ENCODE data around the gene FERMT3.

- TF ChIP-seq ZBTB33 (IDR thresholded peaks at IDR 0.05) = no peak
- TF ChIP-seq, protein P1, sequence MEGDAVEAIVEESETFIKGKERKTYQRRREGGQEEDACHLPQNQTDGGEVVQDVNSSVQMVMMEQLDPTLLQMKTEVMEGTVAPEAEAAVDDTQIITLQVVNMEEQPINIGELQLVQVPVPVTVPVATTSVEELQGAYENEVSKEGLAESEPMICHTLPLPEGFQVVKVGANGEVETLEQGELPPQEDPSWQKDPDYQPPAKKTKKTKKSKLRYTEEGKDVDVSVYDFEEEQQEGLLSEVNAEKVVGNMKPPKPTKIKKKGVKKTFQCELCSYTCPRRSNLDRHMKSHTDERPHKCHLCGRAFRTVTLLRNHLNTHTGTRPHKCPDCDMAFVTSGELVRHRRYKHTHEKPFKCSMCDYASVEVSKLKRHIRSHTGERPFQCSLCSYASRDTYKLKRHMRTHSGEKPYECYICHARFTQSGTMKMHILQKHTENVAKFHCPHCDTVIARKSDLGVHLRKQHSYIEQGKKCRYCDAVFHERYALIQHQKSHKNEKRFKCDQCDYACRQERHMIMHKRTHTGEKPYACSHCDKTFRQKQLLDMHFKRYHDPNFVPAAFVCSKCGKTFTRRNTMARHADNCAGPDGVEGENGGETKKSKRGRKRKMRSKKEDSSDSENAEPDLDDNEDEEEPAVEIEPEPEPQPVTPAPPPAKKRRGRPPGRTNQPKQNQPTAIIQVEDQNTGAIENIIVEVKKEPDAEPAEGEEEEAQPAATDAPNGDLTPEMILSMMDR (IDR thresholded peaks at IDR 0.05; ENCODE audit: low read depth, low read length, missing input control) = no peak
- TF ChIP-seq RAD21 (IDR thresholded peaks at IDR 0.05) = no peak
- TF ChIP-seq YY1 (IDR thresholded peaks at IDR 0.05) = no peak
- TF ChIP-seq JUND (IDR thresholded peaks at IDR 0.05) = no peak
- TF ChIP-seq, protein P2, sequence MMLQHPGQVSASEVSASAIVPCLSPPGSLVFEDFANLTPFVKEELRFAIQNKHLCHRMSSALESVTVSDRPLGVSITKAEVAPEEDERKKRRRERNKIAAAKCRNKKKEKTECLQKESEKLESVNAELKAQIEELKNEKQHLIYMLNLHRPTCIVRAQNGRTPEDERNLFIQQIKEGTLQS (IDR thresholded peaks at IDR 0.05) = no peak
- TF ChIP-seq TAF1 (conservative IDR thresholded peaks at IDR 0.05) = no peak
- TF ChIP-seq FOXA2 (IDR thresholded peaks at IDR 0.05) = no peak
- TF ChIP-seq, protein P3, sequence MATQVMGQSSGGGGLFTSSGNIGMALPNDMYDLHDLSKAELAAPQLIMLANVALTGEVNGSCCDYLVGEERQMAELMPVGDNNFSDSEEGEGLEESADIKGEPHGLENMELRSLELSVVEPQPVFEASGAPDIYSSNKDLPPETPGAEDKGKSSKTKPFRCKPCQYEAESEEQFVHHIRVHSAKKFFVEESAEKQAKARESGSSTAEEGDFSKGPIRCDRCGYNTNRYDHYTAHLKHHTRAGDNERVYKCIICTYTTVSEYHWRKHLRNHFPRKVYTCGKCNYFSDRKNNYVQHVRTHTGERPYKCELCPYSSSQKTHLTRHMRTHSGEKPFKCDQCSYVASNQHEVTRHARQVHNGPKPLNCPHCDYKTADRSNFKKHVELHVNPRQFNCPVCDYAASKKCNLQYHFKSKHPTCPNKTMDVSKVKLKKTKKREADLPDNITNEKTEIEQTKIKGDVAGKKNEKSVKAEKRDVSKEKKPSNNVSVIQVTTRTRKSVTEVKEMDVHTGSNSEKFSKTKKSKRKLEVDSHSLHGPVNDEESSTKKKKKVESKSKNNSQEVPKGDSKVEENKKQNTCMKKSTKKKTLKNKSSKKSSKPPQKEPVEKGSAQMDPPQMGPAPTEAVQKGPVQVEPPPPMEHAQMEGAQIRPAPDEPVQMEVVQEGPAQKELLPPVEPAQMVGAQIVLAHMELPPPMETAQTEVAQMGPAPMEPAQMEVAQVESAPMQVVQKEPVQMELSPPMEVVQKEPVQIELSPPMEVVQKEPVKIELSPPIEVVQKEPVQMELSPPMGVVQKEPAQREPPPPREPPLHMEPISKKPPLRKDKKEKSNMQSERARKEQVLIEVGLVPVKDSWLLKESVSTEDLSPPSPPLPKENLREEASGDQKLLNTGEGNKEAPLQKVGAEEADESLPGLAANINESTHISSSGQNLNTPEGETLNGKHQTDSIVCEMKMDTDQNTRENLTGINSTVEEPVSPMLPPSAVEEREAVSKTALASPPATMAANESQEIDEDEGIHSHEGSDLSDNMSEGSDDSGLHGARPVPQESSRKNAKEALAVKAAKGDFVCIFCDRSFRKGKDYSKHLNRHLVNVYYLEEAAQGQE (IDR thresholded peaks at IDR 0.05) = no peak
- TF ChIP-seq RXRA (IDR thresholded peaks at IDR 0.05) = no peak
- TF ChIP-seq EGR1 (IDR thresholded peaks at IDR 0.05; ENCODE audit: low read depth in 2 of 2) = no peak
- TF ChIP-seq, protein P4, sequence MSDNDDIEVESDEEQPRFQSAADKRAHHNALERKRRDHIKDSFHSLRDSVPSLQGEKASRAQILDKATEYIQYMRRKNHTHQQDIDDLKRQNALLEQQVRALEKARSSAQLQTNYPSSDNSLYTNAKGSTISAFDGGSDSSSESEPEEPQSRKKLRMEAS (IDR thresholded peaks at IDR 0.05) = no peak
- TF ChIP-seq GABPA (IDR thresholded peaks at IDR 0.05 in 1 of 2, conservative IDR thresholded peaks at IDR 0.05 in 1 of 2) = no peak
Observed at GRCh38 chr11:64230985-64231365, 24.5 kb downstream of the FERMT3 start.
